GM13977 (cell line): ENCODE data around the gene LRP8.

ENCODE experiments used
- DNase-seq: peaks from one replicate; pipeline ENCODE4 v3.0.0; 2012; ENCODE audit warnings: low spot score
- in situ Hi-C: fragments of 300-500 bp; cut with MboI; formaldehyde crosslinking; loops from one replicate; pipeline ENCODE4 v1.12.0; 2022; ENCODE audit warnings: low sequenced_read_pairs, low pct_unique_long_range_greater_than_20kb, mixed read lengths, inconsistent platforms; ENCODE audit not compliant: unreplicated experiment
- TF ChIP-seq, protein P1 (sequence below): IDR thresholded peaks from 2 replicates; pipeline ENCODE4 v1.5.1; 2012; ENCODE audit warnings: mild to moderate bottlenecking, control low read depth; ENCODE audit not compliant: insufficient read depth; ENCODE audit errors: extremely low read depth, missing control alignments

Gene LRP8

DNA sequence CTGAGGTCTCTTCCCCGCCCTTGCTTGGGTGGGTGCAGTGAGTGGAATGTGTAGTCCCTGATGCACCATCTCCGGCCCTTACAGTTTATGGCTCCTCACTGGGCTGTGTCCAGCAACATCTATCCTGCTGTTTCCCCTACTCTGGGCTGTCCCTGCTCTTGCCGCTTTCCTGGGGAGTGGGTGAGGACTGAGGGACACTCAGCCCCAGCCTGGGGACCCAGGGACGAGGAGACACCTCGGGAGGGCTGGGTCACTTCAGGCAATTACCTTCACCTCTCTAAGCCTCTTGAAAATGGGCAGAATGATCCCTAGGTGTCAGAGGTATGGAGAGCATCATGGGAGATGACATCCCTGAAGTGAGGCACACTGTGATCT is 13.6 kb upstream of the LRP8 start:
- in situ Hi-C loops = no loop called here
- DNase-seq = no peak
- TF ChIP-seq, protein P1, sequence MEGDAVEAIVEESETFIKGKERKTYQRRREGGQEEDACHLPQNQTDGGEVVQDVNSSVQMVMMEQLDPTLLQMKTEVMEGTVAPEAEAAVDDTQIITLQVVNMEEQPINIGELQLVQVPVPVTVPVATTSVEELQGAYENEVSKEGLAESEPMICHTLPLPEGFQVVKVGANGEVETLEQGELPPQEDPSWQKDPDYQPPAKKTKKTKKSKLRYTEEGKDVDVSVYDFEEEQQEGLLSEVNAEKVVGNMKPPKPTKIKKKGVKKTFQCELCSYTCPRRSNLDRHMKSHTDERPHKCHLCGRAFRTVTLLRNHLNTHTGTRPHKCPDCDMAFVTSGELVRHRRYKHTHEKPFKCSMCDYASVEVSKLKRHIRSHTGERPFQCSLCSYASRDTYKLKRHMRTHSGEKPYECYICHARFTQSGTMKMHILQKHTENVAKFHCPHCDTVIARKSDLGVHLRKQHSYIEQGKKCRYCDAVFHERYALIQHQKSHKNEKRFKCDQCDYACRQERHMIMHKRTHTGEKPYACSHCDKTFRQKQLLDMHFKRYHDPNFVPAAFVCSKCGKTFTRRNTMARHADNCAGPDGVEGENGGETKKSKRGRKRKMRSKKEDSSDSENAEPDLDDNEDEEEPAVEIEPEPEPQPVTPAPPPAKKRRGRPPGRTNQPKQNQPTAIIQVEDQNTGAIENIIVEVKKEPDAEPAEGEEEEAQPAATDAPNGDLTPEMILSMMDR = no peak

DNA sequence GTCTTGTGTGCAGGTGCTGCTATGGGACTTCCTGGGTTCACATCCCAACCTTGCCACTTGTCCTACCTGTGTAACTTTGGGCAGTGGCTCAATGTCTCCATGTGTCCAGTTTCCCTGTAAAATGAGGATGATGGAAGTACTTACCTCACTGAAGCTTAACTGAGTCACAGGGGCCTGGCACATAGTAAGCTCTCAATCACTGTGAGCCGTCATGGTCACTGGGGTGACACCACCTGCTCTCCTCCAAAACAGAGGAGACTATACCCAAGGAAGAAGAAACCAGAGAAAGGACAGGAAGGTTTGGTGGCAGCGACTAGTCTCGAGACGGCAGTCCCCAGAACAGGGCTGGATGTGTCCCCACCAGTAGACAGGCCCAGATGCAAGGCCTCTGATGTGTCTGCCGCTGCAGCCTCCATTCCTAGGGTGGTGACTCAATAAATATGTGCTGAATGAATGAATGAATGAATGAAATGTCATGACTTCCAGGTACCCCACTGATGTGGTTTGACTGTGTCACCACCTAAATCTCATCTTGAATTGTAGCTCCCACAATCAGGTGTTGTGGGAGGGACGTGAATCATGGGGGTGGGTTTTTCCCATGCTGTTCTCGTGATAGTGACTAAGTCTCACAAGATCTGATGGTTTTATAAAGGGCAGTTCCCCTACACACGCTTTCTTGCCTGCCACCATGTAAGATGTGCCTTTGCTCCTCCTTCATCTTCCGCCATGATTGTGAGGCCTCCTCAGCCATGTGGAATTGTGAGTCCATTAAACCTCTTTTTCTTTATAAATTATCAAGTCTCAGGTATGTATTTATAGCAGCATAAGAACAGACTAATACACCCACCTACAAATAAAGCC is 13.0 kb upstream of the LRP8 start:
- no peak for DNase-seq
- in situ Hi-C loops = no loop called here
- TF ChIP-seq, protein P1 = no peak

DNA sequence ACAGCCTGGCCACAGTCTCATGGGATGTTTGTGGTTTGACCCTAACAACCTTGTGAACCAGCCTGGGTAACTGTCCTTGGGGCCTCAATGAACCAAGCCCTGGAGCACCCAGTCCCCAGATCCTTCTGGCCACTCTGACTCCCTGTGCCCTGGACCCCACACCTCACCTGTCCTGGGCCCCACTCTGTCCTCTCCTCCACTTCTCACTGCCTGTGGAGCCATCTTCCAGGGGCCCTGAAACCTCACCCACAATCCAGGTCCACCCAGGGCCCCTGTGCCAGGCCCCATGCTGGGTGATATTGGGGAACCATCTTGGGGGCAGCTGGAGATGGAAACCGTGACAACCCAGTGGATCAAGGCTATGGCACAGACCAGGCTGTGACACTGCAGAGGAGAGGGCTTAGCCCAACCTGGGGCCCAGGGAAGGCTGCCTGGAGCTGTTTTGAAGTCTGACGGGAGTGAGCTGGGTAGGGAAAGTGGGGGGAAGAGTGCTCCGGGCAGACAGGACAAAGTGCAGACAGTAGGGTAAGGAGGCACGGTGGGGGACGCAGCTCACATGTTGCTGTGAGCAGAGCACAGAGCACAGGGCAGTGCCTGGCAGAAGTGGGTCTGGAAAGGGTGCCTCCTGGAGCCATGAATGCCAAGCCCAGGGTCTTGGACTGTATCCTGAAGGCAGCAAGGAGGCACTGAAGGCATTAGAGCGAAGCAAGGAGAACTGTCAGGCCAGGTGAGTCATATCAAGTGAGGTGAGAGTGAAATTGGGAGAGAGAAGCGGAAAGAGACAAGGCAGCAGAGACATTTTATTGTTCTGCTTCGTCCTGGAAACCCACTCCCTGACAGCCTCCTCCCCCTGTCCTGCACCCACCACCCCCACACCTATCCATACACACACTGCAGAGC is 12.1 kb upstream of the LRP8 start:
- no peak for DNase-seq
- in situ Hi-C loops = no loop called here
- TF ChIP-seq, protein P1 = no peak

DNA sequence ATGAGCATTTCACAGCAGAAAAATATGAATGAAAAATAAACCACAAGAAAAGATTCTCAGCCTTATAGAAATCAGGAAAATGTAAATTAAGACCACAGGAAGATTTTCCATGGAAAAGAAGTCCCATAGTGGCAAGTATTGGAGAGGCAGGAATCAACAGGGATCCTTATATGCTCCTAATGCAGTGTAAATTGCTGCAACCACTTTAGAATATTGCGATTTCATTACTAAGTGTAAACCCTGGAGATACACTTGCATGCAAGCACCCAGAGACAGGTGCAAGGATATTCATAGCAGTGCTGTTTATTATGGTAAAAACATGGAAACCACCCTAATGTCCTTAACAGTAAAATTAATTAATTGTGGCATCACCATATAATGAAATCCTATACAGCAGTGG is 10.6 kb upstream of the LRP8 start:
- in situ Hi-C loops = no loop called here
- TF ChIP-seq, protein P1 = no peak
- no peak for DNase-seq

DNA sequence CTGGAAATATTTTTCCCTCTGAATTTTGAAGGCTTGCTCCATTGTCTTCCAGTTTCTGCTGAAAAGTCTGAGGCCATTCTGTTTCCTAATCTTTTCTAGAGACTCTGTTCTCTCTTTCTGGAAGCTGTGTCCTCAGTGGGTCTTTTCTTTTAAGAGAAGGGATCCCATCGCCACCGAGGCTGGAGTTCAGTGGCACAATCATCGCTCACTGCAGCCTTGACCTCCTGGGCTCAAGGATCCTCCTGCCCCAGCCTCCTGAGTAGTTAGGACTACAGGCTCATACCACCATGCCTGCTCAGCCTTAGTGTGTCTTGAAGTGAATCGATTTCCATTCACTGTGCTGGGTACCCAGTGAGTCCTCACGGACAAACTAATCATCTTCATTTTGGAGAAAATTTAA is 9.6 kb upstream of the LRP8 start:
- DNase-seq = no peak
- TF ChIP-seq, protein P1 = no peak
- in situ Hi-C loops = no loop called here

DNA sequence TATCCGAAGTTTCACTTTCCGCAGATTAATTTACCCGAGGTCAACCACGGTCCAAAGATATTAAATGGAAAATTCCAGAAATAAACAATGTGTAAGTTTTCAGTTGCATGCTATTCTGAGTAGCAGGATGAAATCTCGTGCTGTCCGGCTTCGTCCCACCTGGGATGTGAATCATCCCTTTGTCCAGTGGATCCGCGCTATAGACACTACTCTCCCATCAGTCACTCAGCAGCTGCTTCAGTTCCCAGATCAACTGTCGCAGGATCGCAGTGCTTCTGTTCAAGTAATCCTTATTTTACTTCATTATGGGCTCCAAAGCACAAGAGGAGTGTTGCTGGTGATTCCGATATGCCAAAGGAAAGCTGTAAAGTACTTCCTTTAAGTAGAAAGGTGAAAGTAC is 8.3 kb upstream of the LRP8 start:
- no peak for DNase-seq
- in situ Hi-C loops = no loop called here
- TF ChIP-seq, protein P1 = no peak
